Suppressor macrophage (primary cell): ENCODE results near the gene CPSF2.
"Not testable (repeated sequence)": the region's sequence is repeated elsewhere in the genome, so short reads cannot be mapped to it uniquely, and the experiment has no call there.

Source experiments
- DNase-seq, 4 experiments: peaks; one replicate each; pipeline ENCODE4 v3.0.0-alpha.2; 2020 to 2022

Gene CPSF2

GRCh38 chr14:92160619-92161018 is 38.9 kb downstream of the CPSF2 start:
- peak; percentile 40 to 75 (median 52) for DNase-seq

GRCh38 chr14:92161521-92161920 is 39.8 kb downstream of the CPSF2 start:
- DNase-seq: no peak

- DNase-seq: no peak
These were observed 43.2 kb downstream of the CPSF2 start for GRCh38 chr14:92164958-92165357.

GRCh38 chr14:92173668-92174067 is 51.9 kb downstream of the CPSF2 start:
- DNase-seq: no peak

- no peak for DNase-seq
These were observed 54.0 kb downstream of the CPSF2 start for GRCh38 chr14:92175811-92176210.

GRCh38 chr14:92176476-92176875 is 54.7 kb downstream of the CPSF2 start:
- no peak for DNase-seq

GRCh38 chr14:92179178-92179577 is 57.4 kb downstream of the CPSF2 start:
- not testable (repeated sequence) for DNase-seq

- peak in 2 of 4 experiments; percentile 17 to 40 for DNase-seq
These were observed 63.8 kb downstream of the CPSF2 start for GRCh38 chr14:92185559-92185958.

- not testable (repeated sequence) for DNase-seq
These were observed 65.8 kb downstream of the CPSF2 start for GRCh38 chr14:92187616-92188015.

GRCh38 chr14:92190768-92191167 is 69.0 kb downstream of the CPSF2 start:
- no peak for DNase-seq

GRCh38 chr14:92198804-92199203 is 77.0 kb downstream of the CPSF2 start:
- no peak for DNase-seq

- DNase-seq: no peak
These were observed 78.0 kb downstream of the CPSF2 start for GRCh38 chr14:92199763-92200162.

GRCh38 chr14:92203116-92203515 is 81.3 kb downstream of the CPSF2 start:
- DNase-seq: no peak

- DNase-seq: no peak
These were observed 83.0 kb downstream of the CPSF2 start for GRCh38 chr14:92204792-92205191.

- no peak for DNase-seq
These were observed 85.5 kb downstream of the CPSF2 start for GRCh38 chr14:92207012-92207927.

GRCh38 chr14:92207928-92208265 is 86.1 kb downstream of the CPSF2 start:
- DNase-seq: no peak

GRCh38 chr14:92209141-92209540 is 87.4 kb downstream of the CPSF2 start:
- no peak for DNase-seq

- DNase-seq: not testable (repeated sequence)
These were observed 91.4 kb downstream of the CPSF2 start for GRCh38 chr14:92213125-92213524.

GRCh38 chr14:92215579-92215978 is 93.8 kb downstream of the CPSF2 start:
- DNase-seq: peak in 2 of 4 experiments; percentile 8 to 43

- no peak for DNase-seq
These were observed 96.2 kb downstream of the CPSF2 start for GRCh38 chr14:92217936-92218335.
